Measurements from ENCODE around the gene PRKCA.
"Not testable (repeated sequence)": the region's sequence is repeated elsewhere in the genome, so short reads cannot be mapped to it uniquely, and the experiment has no call there.

The PRKCA gene

GRCh38 chr17:66340720-66341119 lies 38.3 kb downstream of the PRKCA start:
- no peak for ATAC-seq
- TF ChIP-seq ZFP30 (CRISPR knock-in tag; IDR thresholded peaks at IDR 0.05) (no peak), SNAI2 (CRISPR knock-in tag; IDR thresholded peaks at IDR 0.05) (no peak), ARNTL (CRISPR knock-in tag; IDR thresholded peaks at IDR 0.05; ENCODE audit: borderline replicate concordance, low read depth) (no peak), ZNF565 (CRISPR knock-in tag; conservative IDR thresholded peaks at IDR 0.05; ENCODE audit: low read depth) (no peak), TOX (CRISPR knock-in tag; IDR thresholded peaks at IDR 0.05; ENCODE audit: borderline replicate concordance) (no peak), GLIS3 (CRISPR knock-in tag; IDR thresholded peaks at IDR 0.05) (no peak), TSHZ2 (CRISPR knock-in tag; IDR thresholded peaks at IDR 0.05) (no peak), RARB (CRISPR knock-in tag; IDR thresholded peaks at IDR 0.05) (no peak)

DNA sequence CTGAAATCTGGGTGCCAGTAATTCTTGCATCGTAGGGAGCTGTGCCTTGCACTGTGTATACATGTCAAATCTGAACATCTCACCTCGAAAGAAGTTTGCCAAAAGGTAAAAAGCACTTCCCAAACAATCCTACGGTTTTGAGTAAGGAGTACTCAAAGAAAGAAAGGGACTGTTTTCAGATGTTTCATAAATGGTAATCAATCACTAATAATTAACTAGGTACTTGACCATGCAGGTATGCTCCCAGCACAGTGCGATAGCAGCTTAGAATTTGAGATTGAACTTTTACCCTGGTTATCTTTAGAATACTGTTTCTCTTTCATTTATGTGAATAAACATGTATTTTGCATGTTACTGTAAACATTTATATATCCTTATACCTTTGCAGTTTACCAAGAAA lies 39.0 kb downstream of the PRKCA start:
- no peak for ATAC-seq
- TF ChIP-seq ZNF70 (CRISPR knock-in tag; IDR thresholded peaks at IDR 0.05) (no peak), ZC3H10 (CRISPR knock-in tag; IDR thresholded peaks at IDR 0.05) (no peak)
- TF ChIP-seq, protein P1, sequence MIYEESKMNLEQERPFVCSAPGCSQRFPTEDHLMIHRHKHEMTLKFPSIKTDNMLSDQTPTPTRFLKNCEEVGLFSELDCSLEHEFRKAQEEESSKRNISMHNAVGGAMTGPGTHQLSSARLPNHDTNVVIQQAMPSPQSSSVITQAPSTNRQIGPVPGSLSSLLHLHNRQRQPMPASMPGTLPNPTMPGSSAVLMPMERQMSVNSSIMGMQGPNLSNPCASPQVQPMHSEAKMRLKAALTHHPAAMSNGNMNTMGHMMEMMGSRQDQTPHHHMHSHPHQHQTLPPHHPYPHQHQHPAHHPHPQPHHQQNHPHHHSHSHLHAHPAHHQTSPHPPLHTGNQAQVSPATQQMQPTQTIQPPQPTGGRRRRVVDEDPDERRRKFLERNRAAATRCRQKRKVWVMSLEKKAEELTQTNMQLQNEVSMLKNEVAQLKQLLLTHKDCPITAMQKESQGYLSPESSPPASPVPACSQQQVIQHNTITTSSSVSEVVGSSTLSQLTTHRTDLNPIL (CRISPR knock-in tag; IDR thresholded peaks at IDR 0.05; ENCODE audit: low read depth) = no peak

GRCh38 chr17:66342263-66342662 lies 39.9 kb downstream of the PRKCA start:
- not testable (repeated sequence) for ATAC-seq

- ATAC-seq = no peak
- no peak for TF ChIP-seq ARNTL (CRISPR knock-in tag; IDR thresholded peaks at IDR 0.05; ENCODE audit: borderline replicate concordance, low read depth)
- no peak for TF ChIP-seq POU6F1 (CRISPR knock-in tag; IDR thresholded peaks at IDR 0.05; ENCODE audit: borderline replicate concordance, low read depth)
- TF ChIP-seq, protein P1 (CRISPR knock-in tag; IDR thresholded peaks at IDR 0.05; ENCODE audit: low read depth) = no peak
- no peak for TF ChIP-seq BACH2 (CRISPR knock-in tag; IDR thresholded peaks at IDR 0.05; ENCODE audit: borderline replicate concordance)
These were observed 41.2 kb downstream of the PRKCA start for GRCh38 chr17:66343531-66344078.

GRCh38 chr17:66344473-66344872 lies 42.1 kb downstream of the PRKCA start:
- no peak for TF ChIP-seq POU6F1 (CRISPR knock-in tag; IDR thresholded peaks at IDR 0.05; ENCODE audit: borderline replicate concordance, low read depth)
- no peak for TF ChIP-seq ZNF70 (CRISPR knock-in tag; IDR thresholded peaks at IDR 0.05)
- no peak for TF ChIP-seq CSRNP3 (CRISPR knock-in tag; IDR thresholded peaks at IDR 0.05)
- TF ChIP-seq ZFP3 (CRISPR knock-in tag; IDR thresholded peaks at IDR 0.05) = no peak
- no peak for ATAC-seq
